ENCODE measurements around the gene ACBD7.

Gene ACBD7

GRCh38 chr10:15088428-15089261, at the start of gene ACBD7:
ACBD7 (minus strand) TSS chr10:15088776; CDS start chr10:15088728, 48 bp downstream.
- peak; percentile 55 for DNase-seq (ENCODE audit: low read depth)

GRCh38 chr10:15137636-15138035, 49.1 kb upstream of the ACBD7 start:
- peak; percentile 66 for DNase-seq (ENCODE audit: low read depth)

GRCh38 chr10:15137036-15137359, 48.4 kb upstream of the ACBD7 start:
- DNase-seq (ENCODE audit: low read depth), result peak; percentile 74

GRCh38 chr10:15136129-15137035, 47.8 kb upstream of the ACBD7 start:
- DNase-seq (ENCODE audit: low read depth), result no peak

GRCh38 chr10:15131330-15131729, 42.8 kb upstream of the ACBD7 start:
- DNase-seq (ENCODE audit: low read depth), result no peak

GRCh38 chr10:15124908-15125307, 36.3 kb upstream of the ACBD7 start:
- no peak for DNase-seq (ENCODE audit: low read depth)

- DNase-seq (ENCODE audit: low read depth), result no peak
Measured at GRCh38 chr10:15124190-15124589, 35.6 kb upstream of the ACBD7 start.

GRCh38 chr10:15123749-15124184, 35.2 kb upstream of the ACBD7 start:
- peak; percentile 98 for DNase-seq (ENCODE audit: low read depth)

GRCh38 chr10:15122477-15123030, 34.0 kb upstream of the ACBD7 start:
- no peak for DNase-seq (ENCODE audit: low read depth)

- DNase-seq (ENCODE audit: low read depth), result no peak
Measured at GRCh38 chr10:15121707-15122106, 33.1 kb upstream of the ACBD7 start.

GRCh38 chr10:15120523-15120922, 31.9 kb upstream of the ACBD7 start:
- DNase-seq (ENCODE audit: low read depth), result peak; percentile 93

- DNase-seq (ENCODE audit: low read depth), result no peak
Measured at GRCh38 chr10:15118615-15119014, 30.0 kb upstream of the ACBD7 start.

GRCh38 chr10:15116225-15116624, 27.6 kb upstream of the ACBD7 start:
- DNase-seq (ENCODE audit: low read depth), result no peak

GRCh38 chr10:15113766-15114165, 25.2 kb upstream of the ACBD7 start:
- DNase-seq (ENCODE audit: low read depth), result no peak

GRCh38 chr10:15112657-15113056, 24.1 kb upstream of the ACBD7 start:
- no peak for DNase-seq (ENCODE audit: low read depth)

GRCh38 chr10:15106352-15107013, 17.9 kb upstream of the ACBD7 start:
- DNase-seq (ENCODE audit: low read depth), result peak; percentile 70

GRCh38 chr10:15103513-15103912, 14.9 kb upstream of the ACBD7 start:
- no peak for DNase-seq (ENCODE audit: low read depth)

- DNase-seq (ENCODE audit: low read depth), result no peak
Measured at GRCh38 chr10:15099886-15100285, 11.3 kb upstream of the ACBD7 start.

- peak; percentile 90 for DNase-seq (ENCODE audit: low read depth)
Measured at GRCh38 chr10:15097011-15097812, 8.6 kb upstream of the ACBD7 start, which contains the start of gene RPP38. RPP38 (plus strand) TSS chr10:15097355; CDS start chr10:15103315, 5,960 bp downstream.

GRCh38 chr10:15096661-15097010, 8.1 kb upstream of the ACBD7 start:
- no peak for DNase-seq (ENCODE audit: low read depth)

GRCh38 chr10:15092855-15093408, 4.4 kb upstream of the ACBD7 start:
- no peak for DNase-seq (ENCODE audit: low read depth)
